Natural killer cell (primary cell): ENCODE data around the gene SIPA1L3. TPM values are rescaled to one million over a fixed set of nuclear protein-coding genes. Genes with fewer than 3 reads are reported as not detected.

ENCODE experiments used
- ATAC-seq, 3 donors: fragments of 150-1000 bp in 2 of 3; fragments of 200-7000 bp in 1 of 3; cut with Tn5 transposase; 1 replicate in 1 of 3; 2 replicates in 2 of 3; pipeline ENCODE4 v1.10.0; 2021; ENCODE audit warnings: mild to moderate bottlenecking in 2 of 3, moderate library complexity in 2 of 3
- DNase-seq, 2 donors: peaks; one replicate each; pipeline versions ENCODE4 v3.0.0 to v3.0.0-alpha.2; 2013 to 2021; ENCODE audit warnings: mixed read lengths in 1 of 2
- H3K27ac ChIP-seq: one replicate; pipeline ENCODE4 v1.5.1; 2013; ENCODE audit warnings: mild to moderate bottlenecking, low read length
- H3K27me3 ChIP-seq: one replicate; pipeline ENCODE4 v1.6.1; 2013; ENCODE audit warnings: low read length; ENCODE audit not compliant: control insufficient read depth, insufficient read depth
- H3K36me3 ChIP-seq: one replicate; pipeline ENCODE4 v1.6.1; 2013; ENCODE audit warnings: low read length; ENCODE audit not compliant: control insufficient read depth, insufficient read depth
- H3K4me1 ChIP-seq: one replicate; pipeline ENCODE4 v1.6.1; 2013; ENCODE audit warnings: low read length; ENCODE audit not compliant: control insufficient read depth, insufficient read depth
- H3K4me3 ChIP-seq: one replicate; pipeline ENCODE4 v1.5.1; 2013; ENCODE audit warnings: low read length
- H3K9me3 ChIP-seq: one replicate; pipeline ENCODE4 v1.6.1; 2013; ENCODE audit warnings: low read length; ENCODE audit not compliant: control insufficient read depth, insufficient read depth
- H3K27ac Mint-ChIP-seq, 2 donors: one replicate each; pipeline ENCODE4 v1.8.0; 2022; ENCODE audit warnings: mild to moderate bottlenecking in 2 of 2, mixed read lengths in 2 of 2, moderate library complexity in 1 of 2
- H3K27me3 Mint-ChIP-seq, 2 donors: one replicate each; pipeline ENCODE4 v1.8.0; 2022; ENCODE audit warnings: low read depth in 2 of 2, mixed read lengths in 2 of 2
- H3K36me3 Mint-ChIP-seq: one replicate; pipeline ENCODE4 v1.8.0; 2022; ENCODE audit warnings: mixed read lengths
- H3K4me1 Mint-ChIP-seq, 2 donors: one replicate each; pipeline ENCODE4 v1.8.0; 2022; ENCODE audit warnings: mixed read lengths in 2 of 2
- H3K4me3 Mint-ChIP-seq: one replicate; pipeline ENCODE4 v1.8.0; 2022; ENCODE audit warnings: mild to moderate bottlenecking, moderate library complexity, mixed read lengths
- H3K9me3 Mint-ChIP-seq, 2 donors: one replicate each; pipeline ENCODE4 v1.8.0; 2022; ENCODE audit warnings: mixed read lengths in 2 of 2
- WGBS: methylation state at CpG from one replicate; pipeline ENCODE4 v1.1.7; 2013; ENCODE audit warnings: missing lambda C conversion rate; ENCODE audit not compliant: insufficient coverage; 5-methylcytosine and 5-hydroxymethylcytosine counted together
- intact Hi-C: fragments of 100-400 bp; cut with micrococcal nuclease; formaldehyde crosslinking; loops from one replicate; pipeline ENCODE4 v1.14.2; 2022
- total RNA-seq, 4 donors: library from RNA; stranded (reverse); fragments of 120-200 nt in 1 of 4; gene quantifications; one replicate each; pipeline versions ENCODE4 v1.2.3 to v1.2.4, GENCODE V29; 2013 to 2022
- TF ChIP-seq, protein P1 (sequence below): fragments of 200-600 bp; IDR thresholded peaks from one replicate; pipeline ENCODE4 v1.8.0; 2022; ENCODE audit warnings: antibody characterized with exemption

SIPA1L3 gene
- total RNA-seq, 3 donors from 2014 or later (not counting 1 experiment from before 2014, with no cell fraction given): 34.4 to 35.8 (median 35.4) TPM

GRCh38 chr19:38076337-38076736, 169.3 kb downstream of the SIPA1L3 start:
- Histone ChIP-seq H3K27ac (no peak overlapping the region), H3K4me3 (no peak overlapping the region), H3K9me3 (no peaks in the 10 kb centered on the region), H3K27me3 (no peaks in the 10 kb centered on the region), H3K36me3 (no peaks in the 10 kb centered on the region), H3K4me1 (peaks cover 6% of the 10 kb centered on the region)
- 96% methylated on average over 10 of the region's 10 CpGs for WGBS
- TF ChIP-seq, protein P1, sequence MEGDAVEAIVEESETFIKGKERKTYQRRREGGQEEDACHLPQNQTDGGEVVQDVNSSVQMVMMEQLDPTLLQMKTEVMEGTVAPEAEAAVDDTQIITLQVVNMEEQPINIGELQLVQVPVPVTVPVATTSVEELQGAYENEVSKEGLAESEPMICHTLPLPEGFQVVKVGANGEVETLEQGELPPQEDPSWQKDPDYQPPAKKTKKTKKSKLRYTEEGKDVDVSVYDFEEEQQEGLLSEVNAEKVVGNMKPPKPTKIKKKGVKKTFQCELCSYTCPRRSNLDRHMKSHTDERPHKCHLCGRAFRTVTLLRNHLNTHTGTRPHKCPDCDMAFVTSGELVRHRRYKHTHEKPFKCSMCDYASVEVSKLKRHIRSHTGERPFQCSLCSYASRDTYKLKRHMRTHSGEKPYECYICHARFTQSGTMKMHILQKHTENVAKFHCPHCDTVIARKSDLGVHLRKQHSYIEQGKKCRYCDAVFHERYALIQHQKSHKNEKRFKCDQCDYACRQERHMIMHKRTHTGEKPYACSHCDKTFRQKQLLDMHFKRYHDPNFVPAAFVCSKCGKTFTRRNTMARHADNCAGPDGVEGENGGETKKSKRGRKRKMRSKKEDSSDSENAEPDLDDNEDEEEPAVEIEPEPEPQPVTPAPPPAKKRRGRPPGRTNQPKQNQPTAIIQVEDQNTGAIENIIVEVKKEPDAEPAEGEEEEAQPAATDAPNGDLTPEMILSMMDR: no peak
- intact Hi-C loops: no loop called here
- Mint-ChIP-seq H3K27ac (no peak overlapping the region), H3K9me3 (no peaks in the 10 kb centered on the region), H3K27me3 (no peaks in the 10 kb centered on the region), H3K4me3 (no peak overlapping the region), H3K36me3 (no peaks in the 10 kb centered on the region), H3K4me1 (peaks cover 4 to 14% of the 10 kb centered on the region in 2 donors)
- no peak for ATAC-seq
- no peak for DNase-seq

DNA sequence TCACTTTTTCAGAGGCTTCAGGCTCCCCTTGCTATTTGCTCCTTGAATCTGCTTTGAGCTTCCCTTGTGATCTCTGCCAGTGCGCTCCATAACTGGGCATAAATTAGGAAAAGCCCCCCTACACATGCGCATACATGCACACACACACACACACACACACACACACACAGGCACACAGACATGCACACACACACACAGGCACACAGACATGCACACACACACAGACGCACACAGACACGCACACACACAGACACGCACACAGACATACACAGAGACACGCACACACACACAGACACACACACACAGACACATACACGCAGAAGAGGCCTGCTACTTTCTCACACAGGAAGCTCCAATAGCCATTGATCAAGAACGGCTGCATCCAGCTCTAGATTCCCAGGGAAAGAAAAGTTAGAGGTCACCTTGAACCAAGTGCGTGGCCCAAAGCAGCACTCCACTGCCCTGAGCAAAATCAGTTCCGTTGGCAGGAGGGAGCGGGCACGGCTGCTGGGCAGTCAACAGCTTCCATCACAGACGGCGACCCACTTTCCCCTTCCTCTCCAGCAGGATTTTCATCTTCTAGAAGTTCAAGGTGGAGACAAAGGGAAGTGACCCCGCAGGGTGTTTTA, 171.4 kb downstream of the SIPA1L3 start:
- H3K27me3 Mint-ChIP-seq: no peaks in the 10 kb centered on the region
- Histone ChIP-seq H3K4me1 (peaks cover 6% of the 10 kb centered on the region), H3K4me3 (no peak overlapping the region), H3K27me3 (no peaks in the 10 kb centered on the region), H3K36me3 (peaks cover 5% of the 10 kb centered on the region), H3K9me3 (no peaks in the 10 kb centered on the region), H3K27ac (no peak overlapping the region)
- H3K4me3 Mint-ChIP-seq: no peak overlapping the region
- 93% methylated on average over 15 of the region's 15 CpGs for WGBS
- no peak overlapping the region for H3K27ac Mint-ChIP-seq
- peaks cover 0 to 6% of the 10 kb centered on the region in 2 donors for H3K4me1 Mint-ChIP-seq
- H3K36me3 Mint-ChIP-seq: no peaks in the 10 kb centered on the region
- ATAC-seq (no peak), DNase-seq (no peak)
- TF ChIP-seq, protein P1: no peak
- H3K9me3 Mint-ChIP-seq: no peaks in the 10 kb centered on the region
- intact Hi-C loops: no loop called here

GRCh38 chr19:38079926-38080380, 172.9 kb downstream of the SIPA1L3 start:
- Histone ChIP-seq H3K27ac (no peak overlapping the region), H3K36me3 (peaks cover 5% of the 10 kb centered on the region), H3K4me1 (peaks cover 6% of the 10 kb centered on the region), H3K9me3 (no peaks in the 10 kb centered on the region), H3K4me3 (no peak overlapping the region), H3K27me3 (no peaks in the 10 kb centered on the region)
- intact Hi-C loops: no loop called here
- TF ChIP-seq, protein P1: no peak
- Mint-ChIP-seq H3K4me3 (no peak overlapping the region), H3K27me3 (no peaks in the 10 kb centered on the region), H3K27ac (no peak overlapping the region), H3K36me3 (no peaks in the 10 kb centered on the region), H3K4me1 (peaks cover 0 to 6% of the 10 kb centered on the region in 2 donors), H3K9me3 (no peaks in the 10 kb centered on the region)
- ATAC-seq (no peak), DNase-seq (no peak)
- WGBS: 86% methylated on average over 1 of the region's 1 CpG
